Astrocyte (in vitro differentiated cells and primary cell): ENCODE data around the gene STK32B.

Experiments
- EZH2 ChIP-seq: IDR thresholded peaks from 2 replicates; pipeline ENCODE4 v1.6.1; 2012; ENCODE audit warnings: mild to moderate bottlenecking, low read length, inconsistent platforms; ENCODE audit not compliant: insufficient read depth
- TF ChIP-seq, protein P1 (sequence below): IDR thresholded peaks from 2 replicates; pipeline ENCODE4 v1.5.1; 2011; ENCODE audit warnings: low read depth, mild to moderate bottlenecking, inconsistent platforms, low read length, moderate library complexity; ENCODE audit not compliant: insufficient read depth

DNA sequence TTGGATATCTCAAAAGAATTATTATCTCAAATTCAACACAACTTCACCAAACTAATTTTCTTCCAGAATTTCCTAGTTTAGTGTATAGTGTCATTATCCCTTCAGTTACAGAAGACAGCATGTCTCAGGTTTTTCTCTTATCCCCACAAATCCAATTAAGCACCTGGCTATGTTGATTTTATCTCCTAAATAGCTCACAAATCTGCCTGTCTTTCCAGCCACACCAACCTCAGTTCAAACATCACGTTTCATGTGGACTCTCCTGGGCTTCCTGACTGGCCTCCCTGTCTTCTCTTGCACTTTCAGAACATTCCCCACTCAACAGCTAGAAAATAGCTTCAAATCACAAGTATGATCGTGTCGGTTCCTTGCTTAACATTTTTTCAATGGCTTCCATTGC is 14.8 kb downstream of the STK32B start:
- TF ChIP-seq, protein P1, sequence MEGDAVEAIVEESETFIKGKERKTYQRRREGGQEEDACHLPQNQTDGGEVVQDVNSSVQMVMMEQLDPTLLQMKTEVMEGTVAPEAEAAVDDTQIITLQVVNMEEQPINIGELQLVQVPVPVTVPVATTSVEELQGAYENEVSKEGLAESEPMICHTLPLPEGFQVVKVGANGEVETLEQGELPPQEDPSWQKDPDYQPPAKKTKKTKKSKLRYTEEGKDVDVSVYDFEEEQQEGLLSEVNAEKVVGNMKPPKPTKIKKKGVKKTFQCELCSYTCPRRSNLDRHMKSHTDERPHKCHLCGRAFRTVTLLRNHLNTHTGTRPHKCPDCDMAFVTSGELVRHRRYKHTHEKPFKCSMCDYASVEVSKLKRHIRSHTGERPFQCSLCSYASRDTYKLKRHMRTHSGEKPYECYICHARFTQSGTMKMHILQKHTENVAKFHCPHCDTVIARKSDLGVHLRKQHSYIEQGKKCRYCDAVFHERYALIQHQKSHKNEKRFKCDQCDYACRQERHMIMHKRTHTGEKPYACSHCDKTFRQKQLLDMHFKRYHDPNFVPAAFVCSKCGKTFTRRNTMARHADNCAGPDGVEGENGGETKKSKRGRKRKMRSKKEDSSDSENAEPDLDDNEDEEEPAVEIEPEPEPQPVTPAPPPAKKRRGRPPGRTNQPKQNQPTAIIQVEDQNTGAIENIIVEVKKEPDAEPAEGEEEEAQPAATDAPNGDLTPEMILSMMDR = no peak
- no peak for TF ChIP-seq EZH2
